Hepatic stellate cell (primary cell): Measurements from ENCODE around the gene MYL4.

ENCODE experiments used
- DNase-seq: peaks from one replicate; pipeline ENCODE4 v3.0.0; 2011; ENCODE audit warnings: low spot score

The MYL4 gene

DNA sequence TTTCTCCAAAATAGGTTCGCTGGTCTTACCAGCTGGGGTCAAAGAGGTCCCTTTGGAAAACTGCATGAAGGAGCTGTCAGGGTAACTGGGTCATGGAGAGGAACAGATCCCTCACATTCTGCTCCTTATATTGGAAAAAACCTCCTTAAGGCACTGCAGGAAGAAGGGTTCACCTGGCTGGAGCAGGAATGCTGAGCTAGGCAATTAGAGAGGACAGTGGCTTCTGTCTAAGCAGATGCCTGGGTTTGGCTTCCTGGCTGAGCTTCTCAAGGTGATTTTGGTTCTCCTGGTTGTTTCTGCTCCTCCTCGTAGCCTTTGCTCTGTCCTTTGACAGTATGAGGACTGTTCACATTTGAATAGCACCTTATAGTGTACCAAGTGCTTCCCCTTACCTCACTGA, 64.1 kb downstream of the MYL4 start:
- DNase-seq = no peak
